ENCODE results near the gene PIP5K1C.

DNA sequence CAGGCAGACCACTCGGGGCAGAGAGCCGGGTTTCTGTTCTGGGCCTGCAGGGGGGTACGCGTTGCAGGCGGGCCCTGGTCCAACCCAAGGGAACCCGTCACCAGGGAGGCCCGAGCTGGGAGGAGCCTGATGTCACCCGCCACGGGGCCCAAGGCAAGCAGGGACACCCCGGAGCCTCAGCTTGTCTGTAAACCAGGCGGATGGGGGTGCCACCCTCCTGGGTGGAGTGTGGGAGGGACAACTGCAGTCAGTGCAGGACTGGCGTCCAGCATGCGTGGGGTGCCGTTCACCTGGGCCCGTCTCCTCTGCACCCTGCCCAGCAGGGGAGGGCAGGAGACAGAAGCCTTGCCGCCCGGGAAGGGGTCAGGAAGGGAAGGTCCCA, 80.6 kb downstream of the PIP5K1C start:
- no peak for TF ChIP-seq STAT5B (CRISPR knock-in tag; IDR thresholded peaks at IDR 0.05)
- no peak for TF ChIP-seq POLR2AphosphoS5 (IDR thresholded peaks at IDR 0.05; ENCODE audit: control insufficient read depth, insufficient read depth, low read depth, low read length)
- no peak for TF ChIP-seq PPARD (CRISPR knock-in tag; IDR thresholded peaks at IDR 0.05)
- TF ChIP-seq BCL6 (CRISPR knock-in tag; IDR thresholded peaks at IDR 0.05), result no peak
- no peak for TF ChIP-seq HNRNPK (IDR thresholded peaks at IDR 0.05; ENCODE audit: low read depth, low read length, poor library complexity, severe bottlenecking)
- TF ChIP-seq CBX5 (IDR thresholded peaks at IDR 0.05; ENCODE audit: borderline replicate concordance, low read depth), result no peak
- TF ChIP-seq, protein P1, sequence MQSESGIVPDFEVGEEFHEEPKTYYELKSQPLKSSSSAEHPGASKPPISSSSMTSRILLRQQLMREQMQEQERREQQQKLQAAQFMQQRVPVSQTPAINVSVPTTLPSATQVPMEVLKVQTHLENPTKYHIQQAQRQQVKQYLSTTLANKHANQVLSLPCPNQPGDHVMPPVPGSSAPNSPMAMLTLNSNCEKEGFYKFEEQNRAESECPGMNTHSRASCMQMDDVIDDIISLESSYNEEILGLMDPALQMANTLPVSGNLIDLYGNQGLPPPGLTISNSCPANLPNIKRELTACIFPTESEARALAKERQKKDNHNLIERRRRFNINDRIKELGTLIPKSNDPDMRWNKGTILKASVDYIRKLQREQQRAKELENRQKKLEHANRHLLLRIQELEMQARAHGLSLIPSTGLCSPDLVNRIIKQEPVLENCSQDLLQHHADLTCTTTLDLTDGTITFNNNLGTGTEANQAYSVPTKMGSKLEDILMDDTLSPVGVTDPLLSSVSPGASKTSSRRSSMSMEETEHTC (IDR thresholded peaks at IDR 0.05), result no peak
- TF ChIP-seq, protein P2, sequence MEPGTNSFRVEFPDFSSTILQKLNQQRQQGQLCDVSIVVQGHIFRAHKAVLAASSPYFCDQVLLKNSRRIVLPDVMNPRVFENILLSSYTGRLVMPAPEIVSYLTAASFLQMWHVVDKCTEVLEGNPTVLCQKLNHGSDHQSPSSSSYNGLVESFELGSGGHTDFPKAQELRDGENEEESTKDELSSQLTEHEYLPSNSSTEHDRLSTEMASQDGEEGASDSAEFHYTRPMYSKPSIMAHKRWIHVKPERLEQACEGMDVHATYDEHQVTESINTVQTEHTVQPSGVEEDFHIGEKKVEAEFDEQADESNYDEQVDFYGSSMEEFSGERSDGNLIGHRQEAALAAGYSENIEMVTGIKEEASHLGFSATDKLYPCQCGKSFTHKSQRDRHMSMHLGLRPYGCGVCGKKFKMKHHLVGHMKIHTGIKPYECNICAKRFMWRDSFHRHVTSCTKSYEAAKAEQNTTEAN (CRISPR knock-in tag; IDR thresholded peaks at IDR 0.05), result no peak
- TF ChIP-seq PTBP1 (IDR thresholded peaks at IDR 0.05; ENCODE audit: low read depth, low read length), result no peak
- TF ChIP-seq ZNF75A (CRISPR knock-in tag; IDR thresholded peaks at IDR 0.05), result no peak
- TF ChIP-seq L3MBTL2 (IDR thresholded peaks at IDR 0.05), result no peak
